ENCODE data around the gene DLGAP1.
"Not testable (repeated sequence)": the region's sequence is repeated elsewhere in the genome, so short reads cannot be mapped to it uniquely, and the experiment has no call there.

DLGAP1 gene

GRCh38 chr18:4455113-4455811 lies at the start of gene DLGAP1:
TSS of gene DLGAP1 (minus strand) at chr18:4455307.
- Histone ChIP-seq H3K4me3 (ENCODE audit: severe bottlenecking) (peak within 1 kb of the TSS; percentile 5), H3K27me3 (ENCODE audit: insufficient read depth, poor library complexity, severe bottlenecking) (peaks cover 51% of the 10 kb centered on the region), H3K27ac (ENCODE audit: poor library complexity, severe bottlenecking) (no peak within 1 kb of the TSS), H3K9me3 (ENCODE audit: severe bottlenecking) (no peaks in the 10 kb centered on the region), H3K4me1 (ENCODE audit: insufficient read depth, poor library complexity, severe bottlenecking) (no peaks in the 10 kb centered on the region), H3K36me3 (ENCODE audit: low read depth) (no peaks in the 10 kb centered on the region)
- ATAC-seq (ENCODE audit: low read depth) (peak; percentile 85), DNase-seq (ENCODE audit: low spot score) (peak; percentile 38)
- TF ChIP-seq, protein P1, sequence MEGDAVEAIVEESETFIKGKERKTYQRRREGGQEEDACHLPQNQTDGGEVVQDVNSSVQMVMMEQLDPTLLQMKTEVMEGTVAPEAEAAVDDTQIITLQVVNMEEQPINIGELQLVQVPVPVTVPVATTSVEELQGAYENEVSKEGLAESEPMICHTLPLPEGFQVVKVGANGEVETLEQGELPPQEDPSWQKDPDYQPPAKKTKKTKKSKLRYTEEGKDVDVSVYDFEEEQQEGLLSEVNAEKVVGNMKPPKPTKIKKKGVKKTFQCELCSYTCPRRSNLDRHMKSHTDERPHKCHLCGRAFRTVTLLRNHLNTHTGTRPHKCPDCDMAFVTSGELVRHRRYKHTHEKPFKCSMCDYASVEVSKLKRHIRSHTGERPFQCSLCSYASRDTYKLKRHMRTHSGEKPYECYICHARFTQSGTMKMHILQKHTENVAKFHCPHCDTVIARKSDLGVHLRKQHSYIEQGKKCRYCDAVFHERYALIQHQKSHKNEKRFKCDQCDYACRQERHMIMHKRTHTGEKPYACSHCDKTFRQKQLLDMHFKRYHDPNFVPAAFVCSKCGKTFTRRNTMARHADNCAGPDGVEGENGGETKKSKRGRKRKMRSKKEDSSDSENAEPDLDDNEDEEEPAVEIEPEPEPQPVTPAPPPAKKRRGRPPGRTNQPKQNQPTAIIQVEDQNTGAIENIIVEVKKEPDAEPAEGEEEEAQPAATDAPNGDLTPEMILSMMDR (IDR thresholded peaks at IDR 0.05; ENCODE audit: poor library complexity, severe bottlenecking), result no peak

- not testable (repeated sequence) for H3K9me3 ChIP-seq (ENCODE audit: severe bottlenecking); H3K4me3 ChIP-seq (ENCODE audit: severe bottlenecking); H3K27me3 ChIP-seq (ENCODE audit: insufficient read depth, poor library complexity, severe bottlenecking); ATAC-seq (ENCODE audit: low read depth); H3K27ac ChIP-seq (ENCODE audit: poor library complexity, severe bottlenecking); H3K36me3 ChIP-seq (ENCODE audit: low read depth); H3K4me1 ChIP-seq (ENCODE audit: insufficient read depth, poor library complexity, severe bottlenecking); DNase-seq (ENCODE audit: low spot score)
Observed at GRCh38 chr18:4494703-4495284, 39.7 kb upstream of the DLGAP1 start.

- Histone ChIP-seq H3K9me3 (ENCODE audit: severe bottlenecking) (no peaks in the 10 kb centered on the region), H3K4me1 (ENCODE audit: insufficient read depth, poor library complexity, severe bottlenecking) (no peaks in the 10 kb centered on the region), H3K4me3 (ENCODE audit: severe bottlenecking) (no peak overlapping the region), H3K27ac (ENCODE audit: poor library complexity, severe bottlenecking) (no peak overlapping the region), H3K36me3 (ENCODE audit: low read depth) (no peaks in the 10 kb centered on the region), H3K27me3 (ENCODE audit: insufficient read depth, poor library complexity, severe bottlenecking) (no peaks in the 10 kb centered on the region)
- DNase-seq (ENCODE audit: low spot score), result no peak
- ATAC-seq (ENCODE audit: low read depth), result no peak
- TF ChIP-seq, protein P1 (IDR thresholded peaks at IDR 0.05; ENCODE audit: poor library complexity, severe bottlenecking), result no peak
Observed at GRCh38 chr18:4468511-4468910, 13.4 kb upstream of the DLGAP1 start.

DNA sequence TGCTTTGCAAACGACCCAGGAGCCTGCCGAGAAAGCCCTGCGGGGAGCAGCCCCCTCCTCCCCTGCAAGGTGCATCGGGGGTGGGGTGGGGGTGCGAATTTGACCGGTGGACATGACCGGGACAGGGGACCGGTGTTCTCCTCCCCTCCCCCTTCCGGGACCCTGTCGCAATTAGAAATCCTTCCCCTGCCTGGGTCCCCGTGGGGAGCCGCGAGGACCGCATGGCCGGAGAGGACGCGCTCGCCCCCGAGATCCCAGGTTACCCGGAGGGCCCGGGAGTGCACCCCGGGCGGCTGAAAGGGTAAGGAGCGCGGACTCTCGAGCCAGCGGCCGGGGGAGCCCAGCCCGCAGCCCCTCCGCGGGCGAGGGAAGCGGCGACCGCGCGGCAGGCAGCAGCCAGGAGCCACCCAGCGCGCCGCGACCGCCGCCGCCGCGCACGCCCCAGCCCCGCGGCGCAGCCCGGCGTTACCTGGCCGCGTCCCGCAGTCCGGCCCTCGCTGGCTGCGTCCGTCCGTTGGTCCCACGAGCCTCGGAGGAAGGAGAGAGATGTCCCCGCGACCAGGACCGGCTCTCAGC lies 482 bp downstream of the DLGAP1 start:
- Histone ChIP-seq H3K4me3 (ENCODE audit: severe bottlenecking) (peak overlapping the region; percentile 5), H3K36me3 (ENCODE audit: low read depth) (no peaks in the 10 kb centered on the region), H3K27ac (ENCODE audit: poor library complexity, severe bottlenecking) (no peak overlapping the region), H3K27me3 (ENCODE audit: insufficient read depth, poor library complexity, severe bottlenecking) (peaks cover 51% of the 10 kb centered on the region), H3K4me1 (ENCODE audit: insufficient read depth, poor library complexity, severe bottlenecking) (no peaks in the 10 kb centered on the region), H3K9me3 (ENCODE audit: severe bottlenecking) (no peaks in the 10 kb centered on the region)
- no peak for DNase-seq (ENCODE audit: low spot score)
- TF ChIP-seq, protein P1 (IDR thresholded peaks at IDR 0.05; ENCODE audit: poor library complexity, severe bottlenecking), result no peak
- peak; percentile 45; the same call in 1 of the 3 replicates for ATAC-seq (ENCODE audit: low read depth)

- DNase-seq (ENCODE audit: low spot score) (no peak), ATAC-seq (ENCODE audit: low read depth) (0 out of 3 replicates have a peak, but pooled peaks have one; percentile 9)
- H3K27me3 ChIP-seq (ENCODE audit: insufficient read depth, poor library complexity, severe bottlenecking), result peaks cover 53% of the 10 kb centered on the region
- no peaks in the 10 kb centered on the region for H3K36me3 ChIP-seq (ENCODE audit: low read depth)
- no peak overlapping the region for H3K27ac ChIP-seq (ENCODE audit: poor library complexity, severe bottlenecking)
- H3K4me1 ChIP-seq (ENCODE audit: insufficient read depth, poor library complexity, severe bottlenecking), result no peaks in the 10 kb centered on the region
- H3K4me3 ChIP-seq (ENCODE audit: severe bottlenecking), result no peak overlapping the region
- TF ChIP-seq, protein P1 (IDR thresholded peaks at IDR 0.05; ENCODE audit: poor library complexity, severe bottlenecking), result no peak
- no peaks in the 10 kb centered on the region for H3K9me3 ChIP-seq (ENCODE audit: severe bottlenecking)
Observed at GRCh38 chr18:4453874-4454536, 1.1 kb downstream of the DLGAP1 start.

Data from RWPE2 (cell line).